ENCODE measurements around the gene LRRC3B.

LRRC3B gene

DNA sequence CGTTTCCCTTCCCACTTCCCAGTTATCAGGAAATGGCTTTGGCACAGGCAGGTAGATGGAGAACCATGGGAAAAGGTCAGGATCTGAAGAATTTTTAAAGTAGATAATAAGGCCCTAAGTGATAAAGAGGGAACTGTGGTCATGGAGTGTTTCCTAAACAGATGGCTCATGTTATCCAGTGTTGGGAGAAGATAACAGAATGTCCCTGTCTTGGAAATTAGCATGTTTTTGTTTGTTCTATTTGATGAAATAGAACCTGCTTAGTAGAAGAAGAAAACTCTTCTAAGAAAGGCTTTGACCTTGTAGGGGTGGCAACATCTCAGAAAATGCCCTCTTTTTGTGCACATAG is 8.8 kb downstream of the LRRC3B start:
- no peak for DNase-seq (ENCODE audit: low read depth in 2 of 2)

DNA sequence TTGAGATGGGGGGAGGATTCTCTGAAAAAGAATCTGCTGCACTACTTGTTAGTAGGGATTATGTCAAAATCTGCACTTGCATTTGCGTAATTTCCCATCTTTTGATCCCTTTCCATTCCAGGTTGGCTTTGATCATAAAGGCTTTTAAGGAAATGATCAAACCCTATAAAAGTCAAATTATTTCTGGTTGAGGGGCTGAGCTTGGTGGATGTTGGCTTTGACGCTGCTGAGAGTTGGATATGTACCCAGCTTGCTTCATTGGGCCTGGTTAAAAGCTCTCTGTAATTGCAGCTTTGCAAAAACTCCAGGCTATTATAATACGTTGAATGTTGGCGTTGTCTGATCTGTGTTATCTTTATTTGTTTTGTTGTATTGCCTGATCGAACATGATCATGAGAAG is 12.0 kb downstream of the LRRC3B start:
- no peak for DNase-seq (ENCODE audit: low read depth in 2 of 2)

DNA sequence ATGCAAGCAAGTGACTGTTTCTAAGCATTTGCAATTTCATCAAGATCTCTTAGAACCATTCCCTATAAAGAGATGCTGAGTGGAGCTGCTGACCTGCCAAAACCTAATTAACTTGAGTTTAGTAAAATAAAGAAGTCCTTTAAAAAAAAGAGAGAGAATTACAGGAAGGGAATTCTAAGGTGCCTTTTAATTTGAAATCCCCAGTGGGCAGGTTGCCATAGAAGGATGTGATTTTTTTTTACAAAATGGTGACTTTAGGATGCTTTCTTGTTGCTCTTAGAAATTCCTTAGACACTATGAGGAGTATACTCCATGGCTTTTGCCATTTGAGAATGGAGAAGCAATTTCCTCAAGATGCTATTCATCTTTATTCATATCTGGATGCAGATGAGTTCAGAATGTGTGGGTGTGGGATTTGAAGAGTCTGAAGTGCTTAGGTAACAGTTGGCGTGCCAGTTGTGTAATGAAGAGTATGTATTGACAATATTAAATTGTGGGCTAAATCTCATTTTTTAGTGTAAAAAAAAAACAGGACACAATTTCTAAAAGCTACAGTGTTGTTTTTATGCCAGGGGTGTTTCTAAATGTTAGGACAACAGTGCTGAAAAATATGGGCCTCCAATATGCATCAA is 13.6 kb downstream of the LRRC3B start:
- DNase-seq (ENCODE audit: low read depth in 2 of 2): no peak

DNA sequence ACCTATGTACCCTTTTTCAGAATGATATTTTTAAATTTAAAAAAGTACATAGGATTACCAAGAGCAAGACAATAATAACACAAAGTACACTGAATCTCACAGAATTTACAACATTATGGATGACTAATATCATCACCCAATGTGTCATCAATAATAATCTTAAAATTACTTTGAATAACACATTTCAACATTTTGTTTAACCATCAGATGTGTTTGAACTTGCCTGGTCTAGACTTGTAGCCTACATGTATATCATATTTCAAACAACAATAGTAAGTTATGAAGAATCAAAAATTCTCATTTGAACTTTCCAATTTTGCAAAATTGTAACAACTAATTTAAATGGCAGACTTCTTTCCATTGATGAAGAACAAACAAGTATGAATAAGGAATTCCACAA is 15.1 kb downstream of the LRRC3B start:
- DNase-seq (ENCODE audit: low read depth in 2 of 2): no peak

DNA sequence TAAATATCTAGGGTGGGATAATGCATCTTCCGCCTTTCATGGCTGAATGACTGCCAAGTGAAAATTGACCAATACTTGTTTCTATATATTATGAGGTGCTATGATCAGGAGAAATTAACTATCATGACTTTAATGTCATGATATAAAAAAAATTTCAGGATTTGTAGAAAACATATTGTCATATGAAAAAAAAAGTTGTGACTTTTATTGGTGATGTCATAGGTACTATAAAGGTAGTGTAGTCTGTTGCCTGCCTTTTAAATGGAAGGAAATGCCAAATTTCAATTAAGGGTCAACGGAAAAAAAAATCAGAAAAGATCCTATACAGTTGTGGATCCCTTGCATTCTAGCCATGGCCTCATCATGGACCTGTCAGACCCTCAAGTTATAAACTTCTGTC is 15.5 kb downstream of the LRRC3B start:
- no peak for DNase-seq (ENCODE audit: low read depth in 2 of 2)

DNA sequence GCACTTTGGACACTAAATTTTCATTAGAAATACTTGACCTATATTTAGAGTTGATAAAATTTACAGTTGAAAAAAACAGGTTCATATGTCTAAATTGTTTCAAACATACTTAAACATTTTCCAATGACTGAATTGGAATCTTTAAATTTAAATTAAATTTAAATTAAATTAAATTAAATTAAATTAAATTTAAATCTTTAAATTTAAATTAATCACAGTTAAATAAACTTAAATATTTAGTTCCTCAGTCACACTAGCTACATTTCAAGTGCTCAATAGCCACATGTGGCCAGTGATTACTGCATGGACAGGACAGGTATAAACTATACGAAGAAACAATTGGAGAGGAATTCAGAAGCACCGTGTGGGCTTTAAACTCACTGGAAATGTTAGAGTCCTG is 16.8 kb downstream of the LRRC3B start:
- no peak for DNase-seq (ENCODE audit: low read depth in 2 of 2)

DNA sequence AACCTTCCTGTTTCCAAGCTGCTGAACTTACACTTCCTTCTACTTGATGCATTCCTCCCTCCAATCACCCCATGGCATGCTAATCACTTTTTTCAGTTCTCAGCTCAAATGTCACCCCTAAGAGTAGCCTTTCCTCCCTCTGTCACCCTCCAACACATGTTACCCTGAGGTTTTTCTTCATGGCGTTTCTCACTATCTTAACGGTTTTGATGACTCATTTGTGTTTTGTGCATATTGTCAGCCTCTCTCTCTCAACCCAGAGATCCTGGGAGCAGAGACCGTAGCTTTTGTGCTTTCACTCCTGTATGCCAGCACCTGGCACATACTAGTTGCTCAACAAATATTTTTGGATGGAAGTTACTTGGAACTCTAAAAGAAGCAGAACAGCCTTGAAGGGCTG is 24.5 kb downstream of the LRRC3B start:
- DNase-seq (ENCODE audit: low read depth in 2 of 2): no peak

DNA sequence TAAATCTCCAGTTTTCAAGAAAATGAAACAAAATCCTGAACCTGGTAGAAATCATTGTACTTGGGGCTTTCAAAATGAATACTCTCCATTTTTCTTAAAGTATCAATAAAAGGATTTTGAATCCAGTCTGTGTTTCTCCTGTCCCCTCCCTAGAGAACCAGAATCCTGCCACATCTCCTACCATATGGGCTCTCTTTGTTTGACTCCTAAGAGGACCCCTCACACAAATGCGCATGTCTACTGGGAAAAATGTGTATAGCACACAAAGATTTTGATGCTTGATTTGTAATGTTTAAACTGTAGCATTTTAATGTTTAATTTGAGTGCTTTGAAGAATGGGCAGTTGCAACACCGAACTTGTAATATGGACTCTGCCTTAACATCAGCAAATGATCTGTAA is 25.9 kb downstream of the LRRC3B start:
- DNase-seq (ENCODE audit: low read depth in 2 of 2): no peak

DNA sequence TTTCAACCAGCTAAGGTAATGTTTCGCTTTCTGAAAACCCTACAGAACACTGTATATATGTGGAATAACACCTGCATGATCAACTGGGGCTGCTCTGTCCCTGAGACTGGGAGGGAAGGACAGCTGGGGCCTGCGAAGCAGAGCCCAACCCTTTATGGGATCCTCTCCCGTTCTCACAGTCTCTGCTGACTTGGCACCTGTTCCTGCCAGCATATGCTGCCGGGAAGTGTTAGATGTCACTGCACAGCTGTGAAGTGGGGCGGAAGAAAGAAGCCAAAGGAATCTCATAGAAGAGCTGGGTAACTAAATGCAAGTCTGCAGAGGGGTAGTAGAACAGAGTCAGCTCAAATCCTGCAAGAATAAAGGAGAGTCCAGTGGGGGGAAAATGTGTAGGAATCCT is 29.6 kb downstream of the LRRC3B start:
- DNase-seq (ENCODE audit: low read depth in 2 of 2): no peak

DNA sequence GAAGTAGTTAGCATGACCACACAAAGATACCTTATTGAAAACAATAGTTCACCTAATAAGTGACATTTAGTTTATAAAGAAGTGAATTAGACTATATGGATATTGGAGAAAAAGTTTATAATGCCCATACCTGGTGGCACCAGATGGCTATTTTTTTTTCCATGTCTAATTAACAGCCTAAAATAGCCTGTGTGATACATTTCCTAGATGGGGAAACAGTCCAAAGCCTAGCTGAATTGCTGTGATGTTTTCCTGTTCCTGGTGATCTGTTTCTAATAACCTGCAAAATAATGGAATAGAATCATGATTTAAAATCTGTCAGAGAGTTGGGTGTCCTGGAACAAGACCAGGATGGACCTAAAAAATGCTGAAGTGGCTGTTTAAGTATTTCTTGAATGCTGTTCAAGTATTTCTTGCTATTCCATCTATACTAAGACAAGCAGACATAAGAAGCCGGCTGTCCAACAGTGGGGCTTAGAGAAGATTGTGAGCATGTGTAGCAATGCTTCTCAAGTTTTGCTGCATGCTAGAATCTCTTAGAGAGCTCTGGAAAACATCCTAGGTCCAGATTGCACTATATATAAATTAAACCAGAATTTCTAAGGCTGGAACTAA is 31.3 kb downstream of the LRRC3B start:
- no peak for DNase-seq (ENCODE audit: low read depth in 2 of 2)

DNA sequence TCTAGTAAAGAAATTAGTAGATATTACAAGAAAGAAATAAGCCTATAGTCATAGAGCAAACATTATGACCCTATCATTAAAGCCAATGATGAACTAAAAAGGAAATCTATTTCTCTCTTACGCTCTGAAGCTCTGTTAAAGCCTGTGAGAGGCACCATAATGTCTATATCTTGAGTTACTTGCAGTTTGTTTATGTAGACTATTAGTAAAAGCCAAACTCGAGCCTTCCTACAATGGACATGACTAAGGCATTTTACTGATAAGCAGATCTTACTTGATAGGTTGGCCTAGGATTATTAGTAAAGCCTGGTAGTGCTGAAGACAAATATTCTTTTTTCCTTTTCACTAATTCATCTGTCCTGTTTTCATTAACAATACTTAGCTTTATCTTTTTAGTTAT is 32.7 kb downstream of the LRRC3B start:
- no peak for DNase-seq (ENCODE audit: low read depth in 2 of 2)

DNA sequence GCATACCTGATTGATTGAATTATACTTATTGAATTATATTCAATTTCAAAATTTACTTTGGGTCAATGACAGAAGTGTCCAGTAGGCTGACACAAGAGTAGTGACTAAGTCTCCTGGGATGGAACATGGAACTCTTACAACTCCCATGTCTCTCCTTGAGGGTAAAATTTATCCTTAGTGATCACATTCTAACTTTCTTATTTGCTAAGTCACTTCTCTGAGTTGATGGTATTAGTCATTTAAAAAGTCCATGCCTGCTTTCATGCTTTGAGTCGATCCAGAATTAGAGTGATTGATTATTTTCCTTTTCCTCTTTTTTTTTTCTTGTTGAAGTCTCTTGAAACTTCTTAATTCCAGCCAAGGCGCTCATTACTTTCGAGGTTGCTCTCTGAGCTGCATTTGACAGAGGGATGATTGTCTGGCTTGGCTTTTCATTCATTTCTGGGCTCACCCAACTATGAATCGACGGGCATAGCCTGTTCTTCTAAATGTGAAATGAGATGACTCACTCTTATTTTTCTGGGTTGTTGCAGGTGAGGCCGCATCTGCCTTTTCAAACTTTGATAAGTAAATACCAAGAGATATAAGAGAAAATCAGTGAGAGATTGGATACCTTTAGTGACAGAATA is 34.9 kb downstream of the LRRC3B start:
- no peak for DNase-seq (ENCODE audit: low read depth in 2 of 2)

DNA sequence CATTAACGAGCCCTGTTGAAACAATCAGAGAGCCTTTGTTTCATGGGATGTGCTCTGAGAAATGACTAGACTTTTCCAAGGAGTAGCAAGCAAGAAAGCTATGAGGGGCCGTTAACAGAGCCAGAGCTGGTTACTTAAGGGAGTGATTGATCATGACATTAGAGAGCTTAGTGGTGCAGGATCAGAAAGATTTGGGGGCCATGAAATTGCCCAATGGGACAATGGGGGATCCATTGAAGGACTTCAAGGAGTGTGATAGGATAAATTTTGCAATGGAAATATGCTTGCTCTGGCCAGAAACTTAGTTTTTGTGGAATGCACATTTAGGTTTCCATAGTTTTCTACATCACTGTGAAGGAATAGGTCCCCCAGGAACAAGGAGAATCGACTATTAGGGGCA is 45.6 kb downstream of the LRRC3B start:
- DNase-seq (ENCODE audit: low read depth in 2 of 2): no peak

DNA sequence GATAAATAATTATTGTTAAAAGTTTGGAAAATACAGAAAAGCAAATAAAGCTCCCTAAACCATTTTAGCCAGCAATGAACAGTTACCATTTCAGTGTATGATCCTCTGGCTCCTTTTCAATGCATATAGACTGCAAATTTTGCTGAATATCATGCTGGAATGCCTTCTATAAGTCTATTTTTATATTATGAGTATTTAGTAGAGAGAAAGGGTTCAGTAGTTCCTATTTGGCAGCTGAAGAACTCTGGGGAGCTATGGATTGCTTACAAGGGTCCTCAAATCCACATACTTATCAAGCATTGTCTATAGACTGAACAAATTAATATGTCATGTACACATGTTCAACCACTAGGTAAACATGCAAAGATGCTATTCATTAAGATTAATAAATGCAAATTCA is 46.1 kb downstream of the LRRC3B start:
- no peak for DNase-seq (ENCODE audit: low read depth in 2 of 2)

DNA sequence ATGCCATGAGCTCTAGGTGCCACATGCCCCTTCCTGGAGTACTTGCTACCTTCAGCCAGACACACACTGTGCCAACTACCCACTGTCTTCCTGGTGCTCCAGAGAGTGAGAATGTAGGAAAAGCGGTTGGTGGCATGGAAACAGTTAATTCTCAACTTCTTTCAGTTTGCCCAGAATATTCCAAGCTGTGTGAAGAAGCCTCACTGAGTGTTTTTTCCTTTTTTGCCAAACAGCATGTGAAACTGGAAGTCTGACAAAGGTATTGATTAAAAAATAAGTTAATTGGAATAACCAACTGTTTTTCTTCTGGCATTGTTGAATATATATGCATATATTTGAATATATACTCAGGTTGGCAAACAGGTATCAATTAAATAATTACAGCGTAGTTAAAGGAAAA is 52.8 kb downstream of the LRRC3B start:
- DNase-seq (ENCODE audit: low read depth in 2 of 2): no peak

DNA sequence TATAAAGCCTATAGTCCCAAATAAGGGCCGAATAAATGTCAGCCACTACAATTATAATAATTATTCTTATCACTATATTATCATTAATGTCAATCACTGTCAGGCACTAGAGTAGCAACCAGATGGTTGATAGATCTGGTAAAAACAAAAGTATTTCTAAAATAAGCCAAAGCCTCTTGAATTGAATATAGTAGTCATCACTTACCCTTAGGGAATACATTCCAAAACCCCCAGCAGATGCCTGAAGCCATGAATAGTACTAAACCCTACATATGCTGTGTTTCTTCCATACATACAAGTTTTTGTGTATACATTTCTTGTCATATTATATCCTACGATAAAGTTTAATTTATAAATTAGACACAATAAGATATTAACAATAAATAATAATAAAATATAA is 59.1 kb downstream of the LRRC3B start:
- DNase-seq (ENCODE audit: low read depth in 2 of 2): no peak

DNA sequence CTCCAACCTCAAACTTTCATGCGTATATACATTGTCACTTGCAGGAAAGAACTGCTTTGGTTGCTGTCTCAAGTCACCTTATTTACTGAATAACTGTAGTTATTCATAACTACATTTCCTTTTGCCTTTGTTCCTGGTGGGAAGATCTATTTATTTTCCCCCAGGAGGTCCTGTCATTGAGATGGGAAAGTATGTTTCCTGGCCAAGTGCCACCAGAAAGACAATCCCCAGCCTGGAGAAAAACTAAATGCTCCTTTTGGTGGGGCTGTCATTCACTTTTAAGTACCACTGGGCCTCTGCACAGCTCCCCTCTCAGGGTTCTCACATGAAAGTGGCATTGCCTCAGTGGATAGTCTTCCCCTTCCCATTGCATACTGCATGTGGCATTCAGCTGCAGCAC is 59.8 kb downstream of the LRRC3B start:
- no peak for DNase-seq (ENCODE audit: low read depth in 2 of 2)

DNA sequence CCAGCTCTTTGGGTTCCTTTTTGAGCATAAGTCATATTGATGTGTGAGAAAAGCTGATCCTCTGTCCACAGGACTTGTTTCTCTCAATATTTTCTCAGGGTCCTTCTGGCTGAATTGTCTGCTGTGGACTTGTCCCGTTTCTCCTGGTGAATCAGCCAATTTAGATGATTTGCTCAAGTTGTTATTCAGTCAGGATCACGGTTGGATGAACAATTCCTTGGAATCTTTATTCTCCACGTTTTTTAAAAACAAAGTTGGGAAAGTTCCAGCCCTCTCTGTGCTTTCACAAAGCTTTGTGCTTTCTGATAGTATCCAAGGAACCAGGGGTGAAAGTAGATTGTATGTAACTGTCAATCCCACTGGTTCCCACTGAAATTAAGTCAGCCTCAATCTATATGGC is 61.3 kb downstream of the LRRC3B start:
- DNase-seq (ENCODE audit: low read depth in 2 of 2): no peak

DNA sequence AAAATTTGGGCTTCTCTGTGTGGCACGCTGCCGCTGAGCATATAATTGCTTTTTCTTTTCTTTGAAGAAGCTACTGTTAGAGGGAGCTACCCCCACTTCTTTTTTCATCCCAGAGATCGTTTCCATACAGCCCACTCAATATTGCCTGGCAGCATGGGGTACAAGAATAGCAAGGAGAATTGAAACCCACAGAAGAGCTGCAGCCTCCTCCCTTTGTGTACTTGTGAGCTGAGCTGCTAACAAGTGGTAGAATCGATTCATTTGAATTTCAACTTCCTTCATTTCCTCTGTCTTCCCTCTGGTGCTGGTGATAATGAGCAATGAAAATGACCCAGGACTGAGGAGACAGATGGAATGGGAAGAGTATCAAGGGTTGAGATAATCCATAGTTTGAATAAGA is 64.9 kb downstream of the LRRC3B start:
- no peak for DNase-seq (ENCODE audit: low read depth in 2 of 2)

DNA sequence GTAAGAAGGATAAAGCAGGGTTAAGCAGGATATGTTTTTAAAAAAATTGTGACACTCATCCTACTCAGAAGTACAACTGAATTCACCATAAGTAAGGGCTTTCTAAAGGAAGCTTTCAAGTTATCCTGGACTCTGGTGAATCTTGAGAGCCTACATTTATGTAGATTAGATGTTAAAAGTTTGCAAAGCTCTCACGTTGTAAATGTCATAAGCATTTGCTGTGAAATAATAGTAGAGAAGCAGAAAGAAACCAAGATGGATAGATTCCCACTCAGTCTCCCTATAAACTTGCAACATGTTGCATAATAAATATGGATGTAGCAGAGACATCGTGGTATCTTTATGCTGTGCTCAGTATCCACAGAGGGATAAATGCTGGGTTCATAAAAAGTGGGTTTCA is 77.0 kb downstream of the LRRC3B start:
- no peak for DNase-seq (ENCODE audit: low read depth in 2 of 2)

DNA sequence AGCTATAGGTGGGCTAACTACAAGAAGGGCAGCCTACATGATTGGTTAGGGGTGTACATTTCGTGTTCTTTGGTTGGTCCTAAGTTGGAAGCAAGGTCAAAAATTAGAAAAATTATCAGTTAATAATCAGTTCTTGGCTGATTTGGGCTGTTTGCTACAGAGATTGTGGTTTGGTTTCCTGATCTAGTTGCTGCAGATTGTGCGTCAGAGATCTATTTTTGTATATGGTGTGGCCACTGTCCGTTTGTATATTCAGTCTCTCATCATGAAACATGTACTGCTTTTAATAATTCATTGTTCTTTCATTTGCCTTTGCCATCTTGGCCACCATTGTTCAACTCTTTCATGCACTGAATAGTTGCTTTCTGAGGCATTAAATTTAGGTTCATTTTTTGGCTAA is 80.9 kb downstream of the LRRC3B start:
- no peak for DNase-seq (ENCODE audit: low read depth in 2 of 2)

DNA sequence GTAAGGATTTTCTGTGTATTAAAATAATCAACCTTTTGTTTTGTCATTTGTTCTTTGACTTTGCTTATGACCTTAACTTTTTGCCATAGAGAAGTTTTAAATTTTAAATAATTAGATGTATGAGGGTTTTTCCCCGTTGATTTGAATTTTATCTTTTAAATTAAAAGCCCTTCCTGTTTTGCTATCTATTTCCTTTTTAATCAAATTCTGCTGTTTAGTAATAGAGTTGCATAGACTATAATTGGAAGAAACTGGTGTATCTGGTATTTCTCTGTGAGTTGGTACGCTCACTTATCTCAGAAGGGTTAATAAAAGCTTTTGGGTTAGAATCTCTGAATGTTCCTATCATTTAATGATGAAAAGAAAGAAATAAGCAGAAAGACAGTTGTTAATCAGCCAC is 82.2 kb downstream of the LRRC3B start:
- DNase-seq (ENCODE audit: low read depth in 2 of 2): no peak

DNA sequence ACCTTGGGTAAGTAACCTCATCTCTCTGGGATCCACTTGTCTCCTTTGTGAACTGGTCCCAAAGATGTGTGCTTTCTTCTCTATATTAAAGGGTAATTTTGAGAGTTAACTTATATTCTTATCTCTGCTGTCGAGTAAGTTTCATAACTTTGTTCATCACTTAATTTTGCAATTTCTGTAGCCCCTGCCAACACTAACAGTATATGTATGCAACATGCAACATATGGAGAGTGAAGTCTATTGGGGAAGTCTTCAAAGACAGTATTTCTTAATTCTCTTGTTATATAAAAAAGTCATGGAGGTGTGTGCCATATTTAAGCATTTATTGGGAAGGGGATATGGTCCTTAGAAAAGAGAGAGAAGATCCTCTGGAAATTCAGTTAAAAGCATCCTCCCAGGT is 85.9 kb downstream of the LRRC3B start:
- no peak for DNase-seq (ENCODE audit: low read depth in 2 of 2)

Data from fibroblast of skin of left quadriceps (primary cell).